ENCODE results near the gene COL24A1. TPM values are rescaled to one million over a fixed set of nuclear protein-coding genes. Genes with fewer than 3 reads are reported as not detected.
"Not testable (repeated sequence)": the region's sequence is repeated elsewhere in the genome, so short reads cannot be mapped to it uniquely, and the experiment has no call there.

COL24A1 gene
- total RNA-seq, 1 experiment from 2014 or later: 0.07 TPM

- Histone ChIP-seq H3F3A (ENCODE audit: low read length, unreplicated experiment) (no peaks in the 10 kb centered on the region), H3K9me2 (replicated peaks; ENCODE audit: low read length) (no peaks in the 10 kb centered on the region), H3K9me3 (ENCODE audit: low read length) (no peaks in the 10 kb centered on the region), H3K27ac (ENCODE audit: low read length) (no peak overlapping the region), H3K27me3 (ENCODE audit: low read length) (peaks cover 9% of the 10 kb centered on the region; the same call in 1 of the 2 replicates), H3K4me1 (ENCODE audit: insufficient read depth, low read length) (no peaks in the 10 kb centered on the region), H3K36me3 (ENCODE audit: low read depth, low read length) (no peaks in the 10 kb centered on the region), H3K9ac (ENCODE audit: low read length) (no peak overlapping the region), H3K79me2 (ENCODE audit: low read length) (no peaks in the 10 kb centered on the region), H3K4me2 (ENCODE audit: low read length) (no peak overlapping the region), H4K20me1 (ENCODE audit: low read length) (no peaks in the 10 kb centered on the region), H2AFZ (ENCODE audit: low read length) (no peak overlapping the region), H3K4me3 (ENCODE audit: low read length) (no peak overlapping the region)
- ATAC-seq (peak; percentile 33; the same call in 1 of the 2 replicates), DNase-seq (peak; percentile 37)
- BruUV-seq (replicated peaks): no TSS peak
- intact Hi-C loops (cut with micrococcal nuclease): no loop called here
- ChIA-PET CTCF (no interaction called here), POLR2A (ENCODE audit: unreplicated experiment) (no interaction called here)
- TF ChIP-seq CTCF (conservative IDR thresholded peaks at IDR 0.05; ENCODE audit: low read depth, low read length) (peak; percentile 48), EZH2phosphoT487 (IDR thresholded peaks at IDR 0.05; ENCODE audit: borderline replicate concordance, low read length) (no peak)
These were observed 74.4 kb downstream of the COL24A1 start for GRCh38 chr1:86082183-86082582.

- H3K9me2 ChIP-seq (replicated peaks; ENCODE audit: low read length); H3K4me2 ChIP-seq (ENCODE audit: low read length); intact Hi-C loops (cut with micrococcal nuclease); H3F3A ChIP-seq (ENCODE audit: low read length, unreplicated experiment); H3K27ac ChIP-seq (ENCODE audit: low read length); ATAC-seq; H3K79me2 ChIP-seq (ENCODE audit: low read length); BruUV-seq (replicated peaks); H3K27me3 ChIP-seq (ENCODE audit: low read length); CTCF ChIA-PET; H2AFZ ChIP-seq (ENCODE audit: low read length); H3K4me1 ChIP-seq (ENCODE audit: insufficient read depth, low read length); DNase-seq; H3K4me3 ChIP-seq (ENCODE audit: low read length); POLR2A ChIA-PET (ENCODE audit: unreplicated experiment); H3K36me3 ChIP-seq (ENCODE audit: low read depth, low read length); H3K9me3 ChIP-seq (ENCODE audit: low read length); H4K20me1 ChIP-seq (ENCODE audit: low read length); H3K9ac ChIP-seq (ENCODE audit: low read length): not testable (repeated sequence)
These were observed 84.1 kb downstream of the COL24A1 start for GRCh38 chr1:86072474-86072873.

GRCh38 chr1:86071870-86072269, 84.7 kb downstream of the COL24A1 start:
- H3K36me3 ChIP-seq (ENCODE audit: low read depth, low read length); intact Hi-C loops (cut with micrococcal nuclease); H2AFZ ChIP-seq (ENCODE audit: low read length); H3K4me2 ChIP-seq (ENCODE audit: low read length); H3K4me3 ChIP-seq (ENCODE audit: low read length); DNase-seq; ATAC-seq; H3K9me2 ChIP-seq (replicated peaks; ENCODE audit: low read length); H3K27ac ChIP-seq (ENCODE audit: low read length); H3K4me1 ChIP-seq (ENCODE audit: insufficient read depth, low read length); H3K79me2 ChIP-seq (ENCODE audit: low read length); CTCF ChIA-PET; H3K9me3 ChIP-seq (ENCODE audit: low read length); H3K9ac ChIP-seq (ENCODE audit: low read length); BruUV-seq (replicated peaks); H3F3A ChIP-seq (ENCODE audit: low read length, unreplicated experiment); H4K20me1 ChIP-seq (ENCODE audit: low read length): not testable (repeated sequence)
- H3K27me3 ChIP-seq (ENCODE audit: low read length): peaks cover 11% of the 10 kb centered on the region; the same call in 1 of the 2 replicates
- POLR2A ChIA-PET (ENCODE audit: unreplicated experiment): interaction anchor here (0.6 kb wide), 1 partner anchor 28 kb away, joined by 5 read pairs; no protein-coding TSS in a partner anchor

- H3K9me3 ChIP-seq (ENCODE audit: low read length): no peaks in the 10 kb centered on the region
- no peaks in the 10 kb centered on the region for H4K20me1 ChIP-seq (ENCODE audit: low read length)
- H3K9me2 ChIP-seq (replicated peaks; ENCODE audit: low read length): no peaks in the 10 kb centered on the region
- TF ChIP-seq EZH2phosphoT487 (IDR thresholded peaks at IDR 0.05; ENCODE audit: borderline replicate concordance, low read length): no peak
- no peak for TF ChIP-seq EZH2 (IDR thresholded peaks at IDR 0.05; ENCODE audit: low read length, unreplicated experiment)
- TF ChIP-seq CTCF (conservative IDR thresholded peaks at IDR 0.05; ENCODE audit: low read depth, low read length): no peak
- H3K4me1 ChIP-seq (ENCODE audit: insufficient read depth, low read length): no peaks in the 10 kb centered on the region
- no peak overlapping the region for H3K4me2 ChIP-seq (ENCODE audit: low read length)
- no peak for ATAC-seq
- CTCF ChIA-PET: no interaction called here
- intact Hi-C loops (cut with micrococcal nuclease): no loop called here
- peaks cover 14% of the 10 kb centered on the region; the same call in 1 of the 2 replicates for H3K27me3 ChIP-seq (ENCODE audit: low read length)
- no peak overlapping the region for H2AFZ ChIP-seq (ENCODE audit: low read length)
- POLR2A ChIA-PET (ENCODE audit: unreplicated experiment): no interaction called here
- no peaks in the 10 kb centered on the region for H3F3A ChIP-seq (ENCODE audit: low read length, unreplicated experiment)
- H3K79me2 ChIP-seq (ENCODE audit: low read length): no peaks in the 10 kb centered on the region
- BruUV-seq (replicated peaks): no TSS peak
- DNase-seq: no peak
- H3K4me3 ChIP-seq (ENCODE audit: low read length): no peak overlapping the region
- no peak overlapping the region for H3K9ac ChIP-seq (ENCODE audit: low read length)
- H3K36me3 ChIP-seq (ENCODE audit: low read depth, low read length): no peaks in the 10 kb centered on the region
- no peak overlapping the region for H3K27ac ChIP-seq (ENCODE audit: low read length)
These were observed 86.8 kb downstream of the COL24A1 start for GRCh38 chr1:86069757-86070145.
